Prostate gland (tissue), 2 donors: ENCODE measurements around the gene KMO. TPM values are rescaled to one million over a fixed set of nuclear protein-coding genes. Genes with fewer than 3 reads are reported as not detected.

Source experiments
- DNase-seq: peaks from one replicate; pipeline ENCODE4 v3.0.0-alpha.2; 2019; ENCODE audit warnings: low spot score
- H3K27ac ChIP-seq, 2 donors: fragments of 200-600 bp; sonication (generic); 2 replicates each; pipeline ENCODE4 v1.5.1; 2017 to 2019
- H3K27me3 ChIP-seq: fragments of 200-600 bp; sonication (generic); replicated peaks from 2 replicates; pipeline ENCODE4 v1.5.1; 2019; ENCODE audit not compliant: insufficient read depth
- H3K36me3 ChIP-seq, 2 donors: fragments of 200-600 bp; sonication (generic); 1 replicate in 1 of 2; 2 replicates in 1 of 2; pipeline versions ENCODE4 v1.5.1 to v1.8.1; 2017 to 2019
- H3K4me1 ChIP-seq: fragments of 200-600 bp; sonication (generic); replicated peaks from 2 replicates; pipeline ENCODE4 v1.5.1; 2019
- H3K4me3 ChIP-seq, 2 donors: fragments of 200-600 bp; sonication (generic); 2 replicates each; pipeline ENCODE4 v1.5.1; 2017 to 2019
- H3K9me3 ChIP-seq: fragments of 200-600 bp; sonication (generic); 2 replicates; pipeline ENCODE4 v1.5.1; 2017
- CTCF ChIP-seq, 4 experiments: fragments of 200-600 bp in 2 of 4; fragments of 450-650 bp in 2 of 4; sonication (generic) in 2 of 4; IDR thresholded peaks; 1 replicate in 3 of 4; 2 replicates in 1 of 4; pipeline ENCODE4 v1.5.1; 2016 to 2019; ENCODE audit warnings: antibody characterized with exemption in 4 of 4, mild to moderate bottlenecking in 2 of 4, moderate library complexity in 2 of 4
- POLR2A ChIP-seq: fragments of 450-650 bp; IDR thresholded peaks from one replicate; pipeline ENCODE4 v1.6.1; 2016; ENCODE audit warnings: antibody characterized with exemption, mild to moderate bottlenecking
- POLR2AphosphoS5 ChIP-seq: sonication (generic); formaldehyde crosslinking; IDR thresholded peaks from one replicate; pipeline ENCODE4 v1.6.1; 2017; ENCODE audit warnings: antibody characterized with exemption
- WGBS: methylation state at CpG from one replicate; pipeline ENCODE4 v1.1.5; 2018; 5-methylcytosine and 5-hydroxymethylcytosine counted together
- intact Hi-C: fragments of 100-400 bp; cut with DNase I; formaldehyde crosslinking; loops from one replicate; pipeline ENCODE4 v1.14.2; 2022
- total RNA-seq, 2 donors: library from RNA; depleted of rRNA; stranded (reverse); fragments of >200 nt; gene quantifications; one replicate each; pipeline ENCODE4 v1.1.0, GENCODE V29; 2016

The KMO gene
- total RNA-seq, 2 donors from 2014 or later: 0.17 to 0.73 TPM

- Histone ChIP-seq H3K27ac (no peak overlapping the region), H3K27me3 (no peaks in the 10 kb centered on the region), H3K4me3 (no peak overlapping the region), H3K9me3 (no peaks in the 10 kb centered on the region), H3K36me3 (no peaks in the 10 kb centered on the region), H3K4me1 (no peaks in the 10 kb centered on the region)
- no peak for DNase-seq
- WGBS: 71% methylated on average over 4 of the region's 4 CpGs
- intact Hi-C loops: no loop called here
- TF ChIP-seq POLR2AphosphoS5: no peak
- no peak for TF ChIP-seq POLR2A
- no peak for TF ChIP-seq CTCF (IDR thresholded peaks at IDR 0.05)
These were observed 113.0 kb downstream of the KMO start for GRCh38 chr1:241645199-241645598.

Other genes with a start within 250 kb of the KMO start
- 1 to 10 TPM in 1 of 2 donors, under 1 TPM in 1; 0.32 to 1.3 TPM for gene RGS7, start 175.2 kb upstream of the KMO start, total RNA-seq
- 10 to 100 TPM; 43.8 to 45.4 TPM for gene FH, start 12.6 kb upstream of the KMO start, total RNA-seq
- gene CHML, start 108.0 kb downstream of the KMO start, total RNA-seq: 10 to 100 TPM in 1 of 2 donors, 1 to 10 TPM in 1; 3.0 to 18.9 TPM
- 10 to 100 TPM; 12.3 to 32.8 TPM for gene OPN3, start 108.0 kb downstream of the KMO start, total RNA-seq
- under 1 TPM in 1 of 2 donors, not detected in 1; 0.91 TPM for gene WDR64, start 119.9 kb downstream of the KMO start, total RNA-seq